HG03025 (cell line): ENCODE results near the gene SMURF2.
"Not testable (repeated sequence)": the region's sequence is repeated elsewhere in the genome, so short reads cannot be mapped to it uniquely, and the experiment has no call there.

ENCODE experiments used
- ATAC-seq: cut with Tn5 transposase; IDR thresholded peaks from one replicate; pipeline ENCODE4 v1.9.1; 2021; ENCODE audit warnings: mild to moderate bottlenecking, moderate library complexity; ENCODE audit not compliant: unreplicated experiment, low FRiP score

SMURF2 gene

GRCh38 chr17:64632606-64633005, 29.5 kb downstream of the SMURF2 start:
- ATAC-seq = no peak

DNA sequence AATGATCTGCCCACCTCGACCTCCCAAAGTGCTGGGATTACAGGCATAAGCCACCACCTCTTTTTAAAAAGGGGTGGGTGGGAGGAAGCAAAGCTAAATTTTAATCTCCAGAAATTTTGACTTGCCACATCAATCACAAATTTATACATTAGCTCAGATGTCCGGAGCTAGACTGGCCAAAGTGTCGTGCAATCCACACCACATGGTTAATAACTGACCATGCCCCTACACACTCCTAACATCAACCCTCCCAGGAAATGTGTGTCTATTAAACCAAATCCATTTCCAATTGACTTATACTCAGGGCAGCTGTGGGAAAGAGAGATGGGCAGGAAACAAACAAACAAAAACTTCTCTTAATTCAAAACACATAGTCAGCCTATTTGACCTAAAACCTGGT, 29.9 kb downstream of the SMURF2 start:
- no peak for ATAC-seq

DNA sequence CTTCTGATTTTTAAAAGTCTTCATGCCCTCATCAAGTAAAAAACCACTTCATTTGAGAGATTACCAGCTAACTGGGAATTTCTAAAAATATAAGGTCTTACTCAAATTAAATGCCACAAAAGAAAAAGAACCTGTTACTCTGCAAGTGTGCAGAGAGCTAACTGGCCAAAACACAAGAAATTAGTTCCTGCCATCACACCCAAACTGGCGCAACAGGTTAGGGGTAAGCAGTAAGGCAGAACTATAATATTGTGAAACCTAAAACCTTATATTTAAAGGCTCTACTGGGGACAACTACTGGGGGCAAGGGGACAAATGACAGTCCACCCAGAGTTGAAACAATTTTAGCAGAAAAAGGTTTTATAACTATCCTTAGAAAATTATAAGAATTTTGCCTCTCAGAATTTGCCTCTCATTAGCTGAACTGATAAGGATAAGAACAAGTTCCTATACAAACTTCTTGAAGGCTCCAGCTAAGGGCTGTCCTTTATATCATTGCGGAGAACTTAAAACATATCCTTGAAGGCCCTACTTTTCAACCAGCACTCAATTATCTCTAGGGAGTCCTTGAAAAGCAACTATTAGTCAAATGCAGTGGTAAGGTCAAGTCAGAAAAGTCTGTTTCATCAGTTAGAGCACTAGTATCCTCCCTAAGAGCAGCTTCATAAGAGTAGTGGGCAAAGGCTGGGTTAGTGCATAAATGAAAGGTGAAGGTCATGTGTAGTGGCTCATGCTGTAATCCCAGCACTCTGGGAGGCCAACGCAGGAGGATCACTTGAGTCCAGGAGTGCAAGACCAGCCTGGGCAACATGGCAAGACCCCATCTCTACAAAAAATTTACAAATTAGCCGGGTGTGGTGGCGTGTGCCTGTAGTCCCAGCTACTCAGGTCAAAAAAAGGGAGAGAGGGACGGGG, 31.5 kb downstream of the SMURF2 start:
- ATAC-seq = no peak

DNA sequence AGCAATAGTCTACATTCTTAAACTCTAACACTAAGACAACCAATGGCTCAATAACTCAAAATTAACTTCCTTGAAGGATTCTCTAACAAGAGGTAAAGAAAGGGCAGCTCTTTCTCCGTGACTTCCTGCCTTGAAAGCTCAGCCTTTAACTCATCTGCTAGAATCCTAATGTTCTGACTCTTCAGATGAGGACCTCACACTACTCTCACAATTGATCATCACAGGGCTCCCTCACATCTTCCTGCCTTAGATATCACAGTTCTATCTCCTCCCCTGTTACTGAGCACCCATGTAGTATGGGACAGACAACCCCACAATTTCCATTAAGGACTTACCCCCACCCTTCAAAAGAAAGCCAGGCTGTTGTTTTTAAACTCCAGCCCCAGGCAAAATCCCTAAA, 33.5 kb downstream of the SMURF2 start:
- no peak for ATAC-seq

- ATAC-seq = no peak
Observed at GRCh38 chr17:64627797-64628196, 34.3 kb downstream of the SMURF2 start.

- no peak for ATAC-seq
Observed at GRCh38 chr17:64626827-64627226, 35.3 kb downstream of the SMURF2 start.

DNA sequence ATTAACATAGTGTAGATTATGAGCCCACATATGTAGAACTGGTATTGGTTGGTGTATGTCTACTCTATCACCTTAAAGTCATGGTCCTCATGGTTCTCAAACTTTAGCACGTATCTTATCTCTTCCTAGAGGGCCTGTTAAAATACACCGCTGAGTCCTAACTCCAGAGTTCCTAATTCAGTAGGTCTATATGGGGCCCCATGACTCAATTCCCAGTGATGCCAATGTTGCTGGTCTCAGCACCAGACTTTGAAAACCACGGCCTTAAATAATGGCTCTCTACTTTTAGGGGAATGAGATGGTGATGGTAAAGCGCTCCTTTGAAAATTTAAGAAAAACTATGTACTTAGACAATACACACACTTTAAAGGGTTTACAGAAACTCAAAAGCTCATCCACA, 36.6 kb downstream of the SMURF2 start:
- no peak for ATAC-seq

DNA sequence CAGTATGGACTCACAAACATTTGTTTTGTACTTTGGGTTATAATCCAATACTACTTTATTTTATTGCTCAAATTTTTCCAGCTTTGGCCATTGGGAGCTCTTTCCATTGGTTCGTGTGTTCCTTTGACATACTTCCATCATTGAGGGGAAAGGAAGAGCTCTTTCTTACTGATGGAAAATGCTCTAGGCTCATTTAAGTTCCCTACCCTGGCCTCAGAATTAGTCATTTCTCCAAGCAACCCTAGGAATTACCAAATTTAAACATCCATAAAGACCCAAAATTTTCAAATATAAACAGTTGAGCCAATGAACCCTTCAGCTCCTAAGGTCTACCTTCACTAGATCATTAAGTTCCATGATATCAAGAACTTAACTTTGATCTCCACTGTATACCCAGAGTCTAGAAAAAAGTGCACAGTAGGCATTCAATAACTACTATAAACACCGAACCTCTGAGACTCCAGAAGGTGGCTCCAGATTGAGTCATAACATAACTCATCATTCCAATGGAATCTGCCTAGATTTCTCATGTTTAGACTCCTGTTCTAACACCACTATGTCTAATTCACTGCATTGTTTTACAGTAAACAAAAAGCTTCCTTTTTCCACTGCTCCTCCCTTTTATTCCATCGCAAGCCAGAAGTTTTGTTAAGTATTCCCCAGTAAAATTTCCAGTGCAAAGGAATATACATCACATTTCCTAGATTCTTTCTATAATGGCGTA, 39.0 kb downstream of the SMURF2 start:
- no peak for ATAC-seq

GRCh38 chr17:64621772-64622171, 40.3 kb downstream of the SMURF2 start:
- no peak for ATAC-seq

DNA sequence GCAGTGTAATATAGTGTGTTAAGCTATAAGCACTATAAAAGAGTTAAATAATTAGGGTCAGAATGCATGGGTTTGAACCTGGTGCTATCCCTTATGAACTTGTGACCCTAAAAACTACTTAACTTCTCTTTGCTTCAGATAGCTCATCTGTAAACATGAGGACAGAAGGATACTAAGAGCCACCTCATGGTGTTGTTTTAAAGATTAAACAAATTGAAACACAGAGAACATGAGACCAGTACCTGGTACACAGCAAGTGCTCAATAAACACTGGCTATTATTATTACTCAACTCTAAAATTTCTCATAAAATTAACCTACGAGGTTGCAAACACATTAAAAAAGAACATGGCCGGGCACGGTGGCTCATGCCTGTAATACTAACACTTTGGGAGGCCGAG, 43.3 kb downstream of the SMURF2 start:
- no peak for ATAC-seq

DNA sequence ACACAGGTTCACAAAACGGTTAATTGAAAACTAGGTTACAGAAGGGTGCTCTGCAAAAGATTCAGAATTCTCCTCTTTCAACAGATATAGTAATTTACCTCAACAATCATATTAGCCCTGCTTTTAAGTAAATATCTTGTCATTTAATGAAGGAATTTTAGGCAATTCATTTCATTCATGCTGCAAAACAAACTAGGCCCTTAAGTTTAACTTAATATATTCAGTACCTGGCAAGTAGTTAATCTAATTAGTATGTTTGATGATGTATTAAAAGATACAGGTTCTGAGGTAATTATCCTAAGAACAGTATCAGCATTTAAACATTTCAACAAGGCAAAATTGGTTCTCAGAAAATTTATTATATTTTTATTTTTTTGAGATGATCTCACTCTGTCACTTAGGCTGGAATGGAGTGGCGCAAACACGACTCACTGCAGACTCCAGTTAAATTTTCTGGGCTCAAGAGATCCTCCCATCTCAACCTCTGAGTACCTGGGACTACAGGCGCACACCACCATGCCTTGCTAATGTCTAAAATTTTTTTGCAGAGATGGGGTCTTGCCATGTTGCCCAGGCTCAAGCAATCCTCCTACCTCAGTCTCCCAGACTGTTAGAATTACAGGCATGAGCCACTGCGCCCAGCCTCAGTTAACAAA, 44.9 kb downstream of the SMURF2 start:
- no peak for ATAC-seq

DNA sequence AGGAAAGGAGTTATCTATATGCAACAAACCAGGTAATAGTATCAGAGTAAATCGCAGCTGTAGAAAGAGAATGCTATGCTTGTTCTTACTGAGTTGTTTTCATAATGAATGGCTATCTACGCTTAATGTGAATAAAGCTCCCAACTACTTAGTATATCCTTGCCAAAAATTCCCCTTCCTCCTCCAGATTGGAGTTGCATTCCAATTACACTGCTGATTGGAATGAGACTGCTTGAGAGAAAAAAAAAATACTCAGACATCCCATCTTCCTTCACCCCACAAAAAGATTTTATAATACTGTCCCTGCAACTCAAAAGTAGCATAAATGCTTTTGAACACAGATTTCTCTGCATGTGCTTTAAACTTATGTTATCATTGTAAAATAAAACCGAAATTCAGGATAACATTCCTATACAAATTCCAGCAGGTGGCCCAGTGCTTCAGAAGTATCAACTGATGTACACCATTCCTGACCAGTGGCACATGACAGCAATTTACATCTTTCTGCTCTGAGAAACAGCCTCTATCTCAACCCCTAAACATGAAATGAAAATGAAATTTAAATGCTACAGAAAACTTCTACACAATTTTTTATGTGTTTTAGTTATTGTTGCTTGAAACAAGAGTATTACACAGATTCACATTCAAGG, 47.0 kb downstream of the SMURF2 start:
- no peak for ATAC-seq

DNA sequence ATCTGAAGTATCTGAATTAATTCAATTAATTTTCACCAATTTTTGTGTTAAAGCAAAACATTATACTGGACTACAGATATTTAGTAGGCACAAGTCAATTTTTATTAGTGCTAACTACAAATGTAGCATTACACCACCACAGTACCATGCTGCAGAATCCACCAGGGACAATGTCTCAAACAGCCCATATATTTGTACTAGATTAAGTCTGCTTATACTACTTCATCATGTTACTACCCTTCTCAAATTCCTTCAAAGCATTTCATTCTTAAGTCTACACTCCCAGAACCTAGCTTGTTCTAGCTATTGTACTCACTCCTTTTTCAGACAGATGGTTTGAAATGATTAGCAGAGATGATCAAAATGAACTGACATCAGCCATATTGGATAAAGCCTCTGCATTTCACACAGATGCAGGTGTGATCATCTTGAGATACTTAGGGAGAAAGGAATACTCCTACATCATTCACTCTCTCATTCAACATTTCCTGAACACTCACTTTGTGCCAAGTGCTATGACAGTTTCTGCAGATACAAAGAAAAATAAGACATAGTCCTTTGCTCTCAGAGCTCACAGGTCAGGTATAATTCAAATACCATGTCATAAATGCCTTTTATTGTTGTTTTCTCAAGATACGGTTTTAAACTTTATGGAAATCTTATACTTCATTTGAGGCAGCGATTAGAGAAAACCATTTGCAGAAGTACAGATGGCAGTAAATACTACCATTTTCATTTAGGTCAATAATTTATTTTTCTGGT, 47.7 kb downstream of the SMURF2 start:
- ATAC-seq = no peak

GRCh38 chr17:64611369-64611768, 50.7 kb downstream of the SMURF2 start:
- ATAC-seq = no peak

- not testable (repeated sequence) for ATAC-seq
Observed at GRCh38 chr17:64610244-64610643, 51.9 kb downstream of the SMURF2 start.

GRCh38 chr17:64608571-64608981, 53.5 kb downstream of the SMURF2 start:
- ATAC-seq = no peak

DNA sequence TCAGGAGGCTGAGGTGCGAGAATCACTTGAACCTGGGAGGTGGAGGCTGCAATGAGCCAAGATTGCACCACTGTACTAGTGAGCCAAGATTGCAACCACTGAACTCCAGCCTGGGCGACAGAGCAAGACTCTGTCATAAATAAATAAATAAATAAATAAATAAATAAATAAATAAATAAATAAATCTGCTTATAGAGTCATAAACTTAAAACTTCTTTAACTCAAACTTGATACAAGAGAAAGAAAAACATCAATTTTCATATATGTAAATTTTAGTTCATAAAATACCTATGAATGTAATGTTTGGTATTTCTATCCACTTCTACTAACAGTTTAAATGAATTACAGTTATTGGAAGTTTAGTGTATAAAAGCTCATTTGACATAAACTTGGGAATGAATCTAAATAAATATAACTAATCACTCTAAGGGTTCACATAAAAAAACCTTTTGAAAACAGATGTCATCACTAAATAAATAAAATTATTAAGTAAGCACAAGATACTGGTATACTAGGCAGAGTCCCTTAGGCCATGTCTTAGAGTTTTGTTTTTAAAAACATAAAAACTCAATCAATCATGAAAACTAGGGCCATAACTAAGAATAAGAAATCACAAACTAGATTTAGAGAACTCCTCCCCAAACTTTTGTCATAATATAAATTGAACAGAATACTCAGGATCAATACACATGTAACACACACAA, 54.1 kb downstream of the SMURF2 start:
- no peak for ATAC-seq

DNA sequence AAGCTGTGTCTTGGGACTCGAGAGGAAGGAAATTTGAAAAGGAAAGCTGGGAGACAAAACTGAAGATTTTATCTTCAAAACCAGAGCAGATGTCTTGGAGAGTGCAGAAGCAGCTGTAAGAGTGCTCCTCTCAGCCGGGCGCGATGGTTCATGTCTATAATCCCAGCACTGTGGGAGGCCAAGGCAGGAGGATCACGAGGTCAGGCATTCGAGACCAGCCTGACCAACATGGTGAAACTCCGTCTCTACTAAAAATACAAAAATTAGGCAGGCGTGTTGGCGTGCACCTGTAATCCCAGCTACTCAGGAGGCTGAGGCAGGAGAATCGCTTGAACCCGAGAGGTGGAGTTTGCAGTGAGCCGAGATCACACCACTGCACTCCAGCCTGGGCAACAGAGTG, 57.6 kb downstream of the SMURF2 start:
- ATAC-seq = not testable (repeated sequence)

DNA sequence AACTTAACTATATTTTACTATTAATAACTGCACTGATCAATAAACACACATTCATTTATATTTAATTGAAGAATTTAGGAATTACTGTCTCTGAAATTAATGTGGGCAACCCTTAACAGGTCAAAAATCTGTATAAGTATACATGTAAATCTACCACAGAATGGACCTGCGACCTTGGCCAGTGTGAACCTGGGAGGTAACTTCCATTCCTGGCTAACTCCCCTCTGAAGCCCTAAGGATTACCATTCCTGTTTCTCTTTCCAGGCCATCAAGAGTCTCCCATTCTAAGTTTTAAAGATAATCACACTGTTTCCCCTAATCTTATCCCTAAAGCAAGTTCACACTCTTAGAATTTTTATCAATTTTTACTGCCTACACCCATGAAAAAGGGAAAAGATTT, 58.1 kb downstream of the SMURF2 start:
- no peak for ATAC-seq
